Caco-2 (cell line): Measurements from ENCODE around the gene CXCL16. TPM values are rescaled to one million over a fixed set of nuclear protein-coding genes. Genes with fewer than 3 reads are reported as not detected.

Source experiments
- BruUV-seq: library from RNA; stranded (reverse); fragments of 400-500 nt; replicated peaks from 2 replicates; lab custom pipeline; 2021; lab: Mats Ljungman, UMichigan
- CTCF ChIA-PET: fragments of 300-600 bp; sonication (Branson Sonifier 250); formaldehyde crosslinking; loops from one replicate; lab custom pipeline; 2022; ENCODE audit warnings: antibody characterized with exemption; lab: Charles Lee
- POLR2A ChIA-PET: fragments of 300-600 bp; sonication (Branson Sonifier 250); formaldehyde crosslinking; loops from one replicate; lab custom pipeline; 2022; ENCODE audit warnings: antibody characterized with exemption; lab: Charles Lee
- DNase-seq, 2 experiments: peaks; one replicate each; pipeline versions ENCODE4 v3.0.0 to v3.0.0-alpha.2; 2020 to 2022
- H3K27me3 ChIP-seq: replicated peaks from 2 replicates; pipeline ENCODE4 v1.6.0; 2011; ENCODE audit warnings: low read length; ENCODE audit not compliant: control insufficient read depth, insufficient read depth
- H3K36me3 ChIP-seq: 2 replicates; pipeline ENCODE4 v1.5.1; 2011; ENCODE audit warnings: low read length; ENCODE audit not compliant: control insufficient read depth, insufficient read depth
- H3K4me1 ChIP-seq: fragments of 250-450 bp; sonication (Bioruptor Pico); 2 replicates; pipeline ENCODE4 v1.5.1; 2020; ENCODE audit warnings: mild to moderate bottlenecking
- H3K4me3 ChIP-seq: 2 replicates; pipeline ENCODE4 v1.5.1; 2011; ENCODE audit warnings: low read depth, mild to moderate bottlenecking, control low read depth, low read length
- H3K9me3 ChIP-seq: fragments of 250-450 bp; sonication (Bioruptor Pico); 2 replicates; pipeline ENCODE4 v1.5.1; 2020; ENCODE audit warnings: mild to moderate bottlenecking, moderate library complexity
- H3K27ac Mint-ChIP-seq: one replicate; pipeline ENCODE4 v1.8.0; 2022; ENCODE audit warnings: mixed read lengths; ENCODE audit not compliant: unreplicated experiment
- H3K27me3 Mint-ChIP-seq: one replicate; pipeline ENCODE4 v1.8.0; 2022; ENCODE audit warnings: mixed read lengths; ENCODE audit not compliant: insufficient read depth, unreplicated experiment
- H3K36me3 Mint-ChIP-seq: one replicate; pipeline ENCODE4 v1.8.0; 2022; ENCODE audit warnings: mild to moderate bottlenecking, mixed read lengths; ENCODE audit not compliant: insufficient read depth, unreplicated experiment
- H3K4me1 Mint-ChIP-seq: one replicate; pipeline ENCODE4 v1.8.0; 2022; ENCODE audit warnings: low read depth, mixed read lengths; ENCODE audit not compliant: unreplicated experiment
- H3K4me3 Mint-ChIP-seq: one replicate; pipeline ENCODE4 v1.8.0; 2022; ENCODE audit warnings: mild to moderate bottlenecking, moderate library complexity, mixed read lengths; ENCODE audit not compliant: unreplicated experiment
- H3K9me3 Mint-ChIP-seq: one replicate; pipeline ENCODE4 v1.8.0; 2022; ENCODE audit warnings: mixed read lengths; ENCODE audit not compliant: unreplicated experiment
- CTCF ChIP-seq, 2 experiments: fragments of 200-600 bp in 1 of 2; IDR thresholded peaks; 1 replicate in 1 of 2; 2 replicates in 1 of 2; pipeline versions ENCODE4 v1.5.1 to v1.8.0; 2011 to 2022; ENCODE audit warnings: antibody characterized with exemption in 1 of 2, control low read depth in 1 of 2, inconsistent platforms in 1 of 2, low read depth in 1 of 2, low read length in 1 of 2, mild to moderate bottlenecking in 1 of 2, moderate library complexity in 1 of 2; ENCODE audit not compliant: insufficient read depth in 1 of 2, severe bottlenecking in 1 of 2, unreplicated experiment in 1 of 2
- intact Hi-C: fragments of 100-400 bp; cut with micrococcal nuclease; formaldehyde crosslinking; loops from one replicate; pipeline ENCODE4 v1.10.0; 2022; ENCODE audit not compliant: unreplicated experiment
- total RNA-seq: library from RNA; stranded (reverse); gene quantifications from 2 replicates; pipeline ENCODE4 v1.2.3, GENCODE V29; 2022

CXCL16 gene
- total RNA-seq, 1 experiment from 2014 or later: 55.3 TPM

- CTCF ChIA-PET: no interaction called here
- no peaks in the 10 kb centered on the region for H3K27me3 Mint-ChIP-seq
- H3K4me1 Mint-ChIP-seq: no peaks in the 10 kb centered on the region
- Histone ChIP-seq H3K36me3 (no peaks in the 10 kb centered on the region), H3K4me3 (no peak overlapping the region), H3K9me3 (no peaks in the 10 kb centered on the region), H3K4me1 (no peaks in the 10 kb centered on the region), H3K27me3 (no peaks in the 10 kb centered on the region)
- POLR2A ChIA-PET: no interaction called here
- no TSS peak for BruUV-seq
- H3K4me3 Mint-ChIP-seq: no peak overlapping the region
- H3K9me3 Mint-ChIP-seq: no peaks in the 10 kb centered on the region
- DNase-seq: no peak
- H3K27ac Mint-ChIP-seq: no peak overlapping the region
- no peak for TF ChIP-seq CTCF (IDR thresholded peaks at IDR 0.05; ENCODE audit: insufficient read depth in 1 of 2, low read depth in 1 of 2, low read length in 1 of 2, severe bottlenecking in 1 of 2, unreplicated experiment in 1 of 2)
- intact Hi-C loops: no loop called here
- no peaks in the 10 kb centered on the region for H3K36me3 Mint-ChIP-seq
Observed at GRCh38 chr17:4748686-4749085, 9.0 kb upstream of the CXCL16 start.

- Mint-ChIP-seq H3K27me3 (no peaks in the 10 kb centered on the region), H3K4me1 (no peaks in the 10 kb centered on the region), H3K36me3 (no peaks in the 10 kb centered on the region), H3K27ac (no peak overlapping the region), H3K9me3 (no peaks in the 10 kb centered on the region), H3K4me3 (no peak overlapping the region)
- CTCF ChIA-PET: no interaction called here
- intact Hi-C loops: no loop called here
- POLR2A ChIA-PET: no interaction called here
- H3K4me1 ChIP-seq: no peaks in the 10 kb centered on the region
- no peaks in the 10 kb centered on the region for H3K9me3 ChIP-seq
- TF ChIP-seq CTCF (IDR thresholded peaks at IDR 0.05; ENCODE audit: insufficient read depth in 1 of 2, low read depth in 1 of 2, low read length in 1 of 2, severe bottlenecking in 1 of 2, unreplicated experiment in 1 of 2): no peak
- H3K27me3 ChIP-seq: no peaks in the 10 kb centered on the region
- H3K4me3 ChIP-seq: no peak overlapping the region
- H3K36me3 ChIP-seq: no peaks in the 10 kb centered on the region
- BruUV-seq: no TSS peak
- DNase-seq: no peak
Observed at GRCh38 chr17:4747847-4748246, 8.1 kb upstream of the CXCL16 start.

GRCh38 chr17:4744999-4745969 is 5.6 kb upstream of the CXCL16 start:
- no peak for TF ChIP-seq CTCF (IDR thresholded peaks at IDR 0.05; ENCODE audit: insufficient read depth in 1 of 2, low read depth in 1 of 2, low read length in 1 of 2, severe bottlenecking in 1 of 2, unreplicated experiment in 1 of 2)
- no peaks in the 10 kb centered on the region for H3K4me1 ChIP-seq
- BruUV-seq: no TSS peak
- H3K4me3 Mint-ChIP-seq: no peak overlapping the region
- H3K9me3 Mint-ChIP-seq: no peaks in the 10 kb centered on the region
- ChIA-PET CTCF (no interaction called here), POLR2A (no interaction called here)
- no peaks in the 10 kb centered on the region for H3K9me3 ChIP-seq
- H3K27ac Mint-ChIP-seq: no peak overlapping the region
- no peaks in the 10 kb centered on the region for H3K27me3 ChIP-seq
- H3K4me3 ChIP-seq: no peak overlapping the region
- no peak for DNase-seq
- H3K27me3 Mint-ChIP-seq: no peaks in the 10 kb centered on the region
- H3K36me3 Mint-ChIP-seq: peaks cover 2% of the 10 kb centered on the region
- no peaks in the 10 kb centered on the region for H3K36me3 ChIP-seq
- intact Hi-C loops: no loop called here
- H3K4me1 Mint-ChIP-seq: no peaks in the 10 kb centered on the region
